CD4-positive, CD25-positive, alpha-beta regulatory T cell (primary cell): Measurements from ENCODE around the gene CAMK2N1. TPM values are rescaled to one million over a fixed set of nuclear protein-coding genes. Genes with fewer than 3 reads are reported as not detected.
A peak's percentile ranks its signal among the peaks of the same experiment; 100 is the strongest.

Experiments used
- ATAC-seq, 2 donors: fragments of 150-1000 bp; cut with Tn5 transposase; one replicate each; pipeline ENCODE4 v1.10.0; 2021; ENCODE audit warnings: low read depth in 2 of 2, moderate number of reproducible peaks in 2 of 2, moderate library complexity in 1 of 2
- DNase-seq, 3 donors: peaks; one replicate each; pipeline versions ENCODE4 v3.0.0 to v3.0.0-alpha.2; 2012 to 2022; ENCODE audit warnings: mixed read lengths in 1 of 3
- H3K27ac ChIP-seq: one replicate; pipeline ENCODE4 v1.7.0; 2013; ENCODE audit warnings: mild to moderate bottlenecking, low read length; ENCODE audit not compliant: insufficient read depth, poor library complexity, severe bottlenecking
- H3K27me3 ChIP-seq: one replicate; pipeline ENCODE4 v1.7.0; 2013; ENCODE audit warnings: low read length; ENCODE audit not compliant: control insufficient read depth, insufficient read depth
- H3K36me3 ChIP-seq: one replicate; pipeline ENCODE4 v1.7.0; 2013; ENCODE audit warnings: mild to moderate bottlenecking, low read length, moderate library complexity; ENCODE audit not compliant: control insufficient read depth, insufficient read depth
- H3K4me1 ChIP-seq: 2 replicates; pipeline ENCODE4 v1.7.0; 2013; ENCODE audit warnings: mild to moderate bottlenecking, low read length; ENCODE audit not compliant: insufficient read depth, control insufficient read depth, poor library complexity, severe bottlenecking
- H3K4me3 ChIP-seq: one replicate; pipeline ENCODE4 v1.7.0; 2013; ENCODE audit warnings: low read depth, mild to moderate bottlenecking, low read length, moderate library complexity
- H3K9me3 ChIP-seq, 2 experiments: 1 replicate in 1 of 2; 2 replicates in 1 of 2; pipeline ENCODE4 v1.7.0; 2013; ENCODE audit warnings: low read length in 2 of 2, mild to moderate bottlenecking in 1 of 2, moderate library complexity in 1 of 2; ENCODE audit not compliant: control insufficient read depth in 2 of 2
- H3K27ac Mint-ChIP-seq, 3 donors: one replicate each; pipeline ENCODE4 v1.8.0; 2020 to 2022; ENCODE audit warnings: mild to moderate bottlenecking in 3 of 3, mixed read lengths in 3 of 3, moderate library complexity in 2 of 3
- H3K27me3 Mint-ChIP-seq: one replicate; pipeline ENCODE4 v1.8.0; 2022; ENCODE audit warnings: mild to moderate bottlenecking, mixed read lengths
- H3K36me3 Mint-ChIP-seq: one replicate; pipeline ENCODE4 v1.8.0; 2020; ENCODE audit warnings: mixed read lengths
- H3K4me1 Mint-ChIP-seq, 4 donors: one replicate each; pipeline ENCODE4 v1.8.0; 2020 to 2022; ENCODE audit warnings: mixed read lengths in 4 of 4, mild to moderate bottlenecking in 1 of 4
- H3K4me3 Mint-ChIP-seq, 4 donors: one replicate each; pipeline ENCODE4 v1.8.0; 2020 to 2022; ENCODE audit warnings: mild to moderate bottlenecking in 4 of 4, mixed read lengths in 4 of 4, moderate library complexity in 3 of 4
- H3K9me3 Mint-ChIP-seq, 7 donors: one replicate each; pipeline ENCODE4 v1.8.0; 2020 to 2022; ENCODE audit warnings: mixed read lengths in 7 of 7, mild to moderate bottlenecking in 3 of 7, moderate library complexity in 2 of 7
- polyA plus RNA-seq, 4 donors: library from polyadenylated mRNA; unstranded; fragments of 300-500 nt; fragmentation: Illumina TruSeq; gene quantifications; one replicate each; pipeline ENCODE4 v1.2.3, GENCODE V29; 2021
- total RNA-seq: library from RNA; stranded (reverse); gene quantifications from one replicate; pipeline ENCODE4 v1.2.3, GENCODE V29; 2022

Gene CAMK2N1
- total and polyA plus RNA-seq, 5 donors from 2014 or later = 0.24 to 1.7 (median 0.29) TPM

- ATAC-seq (no peak), DNase-seq (no peak)
- H3K4me1 Mint-ChIP-seq = peaks cover 0 to 15% (median 4%) of the 10 kb centered on the region in 4 donors
- peaks cover 0 to 4% (median 0%) of the 10 kb centered on the region in 7 donors for H3K9me3 Mint-ChIP-seq
- Histone ChIP-seq H3K9me3 (no peaks in the 10 kb centered on the region), H3K4me3 (no peak overlapping the region), H3K36me3 (no peaks in the 10 kb centered on the region), H3K4me1 (peaks cover 21% of the 10 kb centered on the region), H3K27ac (no peak overlapping the region), H3K27me3 (peaks cover 25% of the 10 kb centered on the region)
- H3K27me3 Mint-ChIP-seq = peaks cover 69% of the 10 kb centered on the region
- no peak overlapping the region for H3K27ac Mint-ChIP-seq
- H3K4me3 Mint-ChIP-seq = no peak overlapping the region
- H3K36me3 Mint-ChIP-seq = no peaks in the 10 kb centered on the region
These were observed 4.9 kb downstream of the CAMK2N1 start for GRCh38 chr1:20480951-20481617.

GRCh38 chr1:20480243-20480944 is 5.6 kb downstream of the CAMK2N1 start:
- Histone ChIP-seq H3K27ac (no peak overlapping the region), H3K4me1 (peaks cover 17% of the 10 kb centered on the region), H3K36me3 (no peaks in the 10 kb centered on the region), H3K9me3 (no peaks in the 10 kb centered on the region), H3K4me3 (no peak overlapping the region), H3K27me3 (peaks cover 26% of the 10 kb centered on the region)
- peaks cover 76% of the 10 kb centered on the region for H3K27me3 Mint-ChIP-seq
- DNase-seq (no peak), ATAC-seq (no peak)
- no peak overlapping the region for H3K27ac Mint-ChIP-seq
- peak overlapping the region in 1 of 4 donors; percentile 34 for H3K4me3 Mint-ChIP-seq
- H3K9me3 Mint-ChIP-seq = peaks cover 0 to 4% (median 0%) of the 10 kb centered on the region in 7 donors
- H3K36me3 Mint-ChIP-seq = no peaks in the 10 kb centered on the region
- H3K4me1 Mint-ChIP-seq = peaks cover 0 to 12% (median 4%) of the 10 kb centered on the region in 4 donors

GRCh38 chr1:20479840-20480239 is 6.2 kb downstream of the CAMK2N1 start:
- H3K9me3 Mint-ChIP-seq = peaks cover 0 to 4% (median 0%) of the 10 kb centered on the region in 7 donors
- H3K4me1 Mint-ChIP-seq = peaks cover 0 to 12% (median 4%) of the 10 kb centered on the region in 4 donors
- peaks cover 26% of the 10 kb centered on the region for H3K27me3 ChIP-seq
- H3K27ac ChIP-seq = no peak overlapping the region
- no peak overlapping the region for H3K27ac Mint-ChIP-seq
- no peaks in the 10 kb centered on the region for H3K9me3 ChIP-seq
- peaks cover 81% of the 10 kb centered on the region for H3K27me3 Mint-ChIP-seq
- H3K36me3 ChIP-seq = no peaks in the 10 kb centered on the region
- no peak overlapping the region for H3K4me3 ChIP-seq
- no peaks in the 10 kb centered on the region for H3K36me3 Mint-ChIP-seq
- ATAC-seq (no peak), DNase-seq (no peak)
- H3K4me3 Mint-ChIP-seq = no peak overlapping the region
- peaks cover 13% of the 10 kb centered on the region for H3K4me1 ChIP-seq

GRCh38 chr1:20478057-20478635 is 7.9 kb downstream of the CAMK2N1 start:
- Histone ChIP-seq H3K36me3 (no peaks in the 10 kb centered on the region), H3K4me1 (no peaks in the 10 kb centered on the region), H3K27me3 (peaks cover 26% of the 10 kb centered on the region), H3K4me3 (no peak overlapping the region), H3K9me3 (no peaks in the 10 kb centered on the region), H3K27ac (no peak overlapping the region)
- no peak for ATAC-seq
- H3K4me1 Mint-ChIP-seq = no peaks in the 10 kb centered on the region
- no peaks in the 10 kb centered on the region for H3K36me3 Mint-ChIP-seq
- no peak for DNase-seq
- no peak overlapping the region for H3K4me3 Mint-ChIP-seq
- peaks cover 0 to 4% (median 0%) of the 10 kb centered on the region in 7 donors for H3K9me3 Mint-ChIP-seq
- peaks cover 90% of the 10 kb centered on the region for H3K27me3 Mint-ChIP-seq
- no peak overlapping the region for H3K27ac Mint-ChIP-seq

- no peak overlapping the region for H3K27ac ChIP-seq
- Mint-ChIP-seq H3K27me3 (peaks cover 85% of the 10 kb centered on the region), H3K36me3 (no peaks in the 10 kb centered on the region), H3K9me3 (peaks cover 0 to 4% (median 0%) of the 10 kb centered on the region in 7 donors), H3K4me1 (no peaks in the 10 kb centered on the region), H3K27ac (no peak overlapping the region), H3K4me3 (no peak overlapping the region)
- H3K9me3 ChIP-seq = no peaks in the 10 kb centered on the region
- peaks cover 20% of the 10 kb centered on the region for H3K27me3 ChIP-seq
- DNase-seq (no peak), ATAC-seq (no peak)
- no peaks in the 10 kb centered on the region for H3K4me1 ChIP-seq
- H3K36me3 ChIP-seq = no peaks in the 10 kb centered on the region
- no peak overlapping the region for H3K4me3 ChIP-seq
These were observed 8.5 kb downstream of the CAMK2N1 start for GRCh38 chr1:20477348-20478056.

- Histone ChIP-seq H3K4me1 (no peaks in the 10 kb centered on the region), H3K36me3 (no peaks in the 10 kb centered on the region), H3K4me3 (no peak overlapping the region), H3K27me3 (peaks cover 15% of the 10 kb centered on the region), H3K27ac (no peak overlapping the region), H3K9me3 (no peaks in the 10 kb centered on the region)
- DNase-seq (no peak), ATAC-seq (no peak)
- H3K27me3 Mint-ChIP-seq = peaks cover 83% of the 10 kb centered on the region
- H3K27ac Mint-ChIP-seq = no peak overlapping the region
- peaks cover 0 to 4% (median 0%) of the 10 kb centered on the region in 7 donors for H3K9me3 Mint-ChIP-seq
- H3K4me3 Mint-ChIP-seq = no peak overlapping the region
- no peaks in the 10 kb centered on the region for H3K4me1 Mint-ChIP-seq
- no peaks in the 10 kb centered on the region for H3K36me3 Mint-ChIP-seq
These were observed 9.6 kb downstream of the CAMK2N1 start for GRCh38 chr1:20476265-20477038.

GRCh38 chr1:20474996-20475395 is 11.0 kb downstream of the CAMK2N1 start:
- peaks cover 0 to 4% (median 0%) of the 10 kb centered on the region in 7 donors for H3K9me3 Mint-ChIP-seq
- no peaks in the 10 kb centered on the region for H3K9me3 ChIP-seq
- H3K27me3 ChIP-seq = peaks cover 12% of the 10 kb centered on the region
- peaks cover 70% of the 10 kb centered on the region for H3K27me3 Mint-ChIP-seq
- H3K4me3 ChIP-seq = no peak overlapping the region
- ATAC-seq = no peak
- no peak overlapping the region for H3K4me3 Mint-ChIP-seq
- H3K4me1 Mint-ChIP-seq = no peaks in the 10 kb centered on the region
- no peak for DNase-seq
- H3K36me3 Mint-ChIP-seq = no peaks in the 10 kb centered on the region
- H3K27ac ChIP-seq = no peak overlapping the region
- no peaks in the 10 kb centered on the region for H3K36me3 ChIP-seq
- no peaks in the 10 kb centered on the region for H3K4me1 ChIP-seq
- H3K27ac Mint-ChIP-seq = peak overlapping the region in 1 of 3 donors; percentile 58
